ENCODE data around the gene DPPA3. TPM values are rescaled to one million over a fixed set of nuclear protein-coding genes. Genes with fewer than 3 reads are reported as not detected.
"Not testable (repeated sequence)": the region's sequence is repeated elsewhere in the genome, so short reads cannot be mapped to it uniquely, and the experiment has no call there.

Gene DPPA3
- total and polyA plus RNA-seq, 8 donors, result not detected

- no peaks in the 10 kb centered on the region for H3K36me3 ChIP-seq
- ATAC-seq, result no peak
- no peaks in the 10 kb centered on the region for H3K27me3 ChIP-seq
- TF ChIP-seq, protein P1, sequence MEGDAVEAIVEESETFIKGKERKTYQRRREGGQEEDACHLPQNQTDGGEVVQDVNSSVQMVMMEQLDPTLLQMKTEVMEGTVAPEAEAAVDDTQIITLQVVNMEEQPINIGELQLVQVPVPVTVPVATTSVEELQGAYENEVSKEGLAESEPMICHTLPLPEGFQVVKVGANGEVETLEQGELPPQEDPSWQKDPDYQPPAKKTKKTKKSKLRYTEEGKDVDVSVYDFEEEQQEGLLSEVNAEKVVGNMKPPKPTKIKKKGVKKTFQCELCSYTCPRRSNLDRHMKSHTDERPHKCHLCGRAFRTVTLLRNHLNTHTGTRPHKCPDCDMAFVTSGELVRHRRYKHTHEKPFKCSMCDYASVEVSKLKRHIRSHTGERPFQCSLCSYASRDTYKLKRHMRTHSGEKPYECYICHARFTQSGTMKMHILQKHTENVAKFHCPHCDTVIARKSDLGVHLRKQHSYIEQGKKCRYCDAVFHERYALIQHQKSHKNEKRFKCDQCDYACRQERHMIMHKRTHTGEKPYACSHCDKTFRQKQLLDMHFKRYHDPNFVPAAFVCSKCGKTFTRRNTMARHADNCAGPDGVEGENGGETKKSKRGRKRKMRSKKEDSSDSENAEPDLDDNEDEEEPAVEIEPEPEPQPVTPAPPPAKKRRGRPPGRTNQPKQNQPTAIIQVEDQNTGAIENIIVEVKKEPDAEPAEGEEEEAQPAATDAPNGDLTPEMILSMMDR (IDR thresholded peaks at IDR 0.05), result no peak
- no peak overlapping the region for H3K4me3 ChIP-seq
- no peaks in the 10 kb centered on the region for H3K4me1 ChIP-seq
- no peak overlapping the region for H3K27ac ChIP-seq
- 78 to 83% methylated on average over 28 of the region's 28 CpGs for WGBS, 2 donors
- FAIRE-seq, result no peak
- DNase-seq, result no peak
- intact Hi-C loops (cut with DNase I), result no loop called here
- H3K9me3 ChIP-seq, result no peaks in the 10 kb centered on the region
Measured at GRCh38 chr12:7712841-7713442, 1.7 kb downstream of the DPPA3 start.

DNA sequence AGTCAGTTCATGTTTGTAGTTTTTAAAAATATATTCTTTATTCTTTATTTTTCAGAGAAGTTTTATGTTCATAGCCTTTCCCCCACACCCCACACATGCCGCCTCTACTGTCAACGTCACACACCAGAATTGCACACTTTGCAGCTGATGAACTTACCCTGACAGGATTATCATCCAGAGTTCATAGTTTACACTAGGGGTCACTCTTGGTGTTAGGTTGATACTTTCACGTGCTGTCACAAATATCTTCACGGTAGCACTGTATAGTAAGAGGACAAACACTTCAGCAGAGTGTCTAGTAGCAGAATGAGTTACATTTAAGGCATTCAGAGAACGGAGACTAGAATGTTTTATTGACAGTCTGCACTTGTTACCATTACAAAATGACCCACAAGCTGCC lies 5.1 kb downstream of the DPPA3 start:
- WGBS, 2 donors, result 4 to 8% methylated on average over 5 of the region's 5 CpGs
- H3K27ac ChIP-seq, result no peak overlapping the region
- ATAC-seq (peak in 3 of 4 donors; percentile 59 to 75 (median 66)), DNase-seq (no peak), FAIRE-seq (no peak)
- H3K36me3 ChIP-seq, result no peaks in the 10 kb centered on the region
- TF ChIP-seq, protein P1 (IDR thresholded peaks at IDR 0.05), result no peak
- intact Hi-C loops (cut with DNase I), result no loop called here
- H3K27me3 ChIP-seq, result no peaks in the 10 kb centered on the region
- H3K9me3 ChIP-seq, result no peaks in the 10 kb centered on the region
- H3K4me3 ChIP-seq, result no peak overlapping the region
- H3K4me1 ChIP-seq, result no peaks in the 10 kb centered on the region

DNA sequence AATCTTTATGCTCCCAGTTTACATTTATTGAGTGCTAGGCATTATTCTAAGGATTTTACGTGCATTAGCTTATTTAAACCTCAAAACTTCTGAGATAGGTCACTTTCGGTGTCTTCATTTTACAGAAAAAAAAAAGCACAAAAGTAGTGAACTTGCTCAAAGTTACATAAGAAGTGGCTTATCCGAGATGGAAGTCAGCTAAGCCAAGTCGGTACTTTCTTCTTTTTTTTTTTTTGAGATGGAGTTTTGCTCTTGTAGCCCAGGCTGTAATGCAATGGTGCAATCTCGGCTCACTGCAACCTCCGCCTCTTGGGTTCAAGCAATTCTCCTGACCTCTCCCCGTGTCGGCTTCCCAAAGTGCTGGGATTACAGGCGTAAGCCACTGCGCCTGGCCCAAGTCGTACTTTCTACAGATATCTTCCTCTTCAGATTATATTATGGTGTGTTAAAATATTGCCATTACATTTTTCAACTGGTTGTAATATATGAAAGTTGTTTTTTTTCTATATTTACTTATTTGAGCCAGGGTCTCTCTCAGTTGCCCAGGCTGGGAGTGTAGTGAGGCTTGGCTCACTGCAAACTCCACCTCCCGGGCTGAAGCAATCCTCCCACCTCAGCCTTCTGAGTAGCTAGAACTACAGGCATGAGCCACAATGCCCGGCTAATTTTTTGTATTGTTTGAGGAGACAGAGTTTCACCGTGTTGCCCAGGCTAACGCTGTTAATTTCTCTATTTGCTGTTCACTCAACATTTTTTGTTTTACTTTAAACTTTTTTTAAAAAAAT lies 8.9 kb downstream of the DPPA3 start:
- H3K27ac ChIP-seq, result no peak overlapping the region
- no peak for DNase-seq
- TF ChIP-seq, protein P1 (IDR thresholded peaks at IDR 0.05), result no peak
- no peak overlapping the region for H3K4me3 ChIP-seq
- intact Hi-C loops (cut with DNase I), result no loop called here
- no peaks in the 10 kb centered on the region for H3K36me3 ChIP-seq
- WGBS, 2 donors, result 57 to 58% methylated on average over 15 of the region's 15 CpGs
- ATAC-seq, result no peak
- H3K4me1 ChIP-seq, result no peaks in the 10 kb centered on the region
- H3K9me3 ChIP-seq, result no peaks in the 10 kb centered on the region
- H3K27me3 ChIP-seq, result no peaks in the 10 kb centered on the region
- no peak for FAIRE-seq

GRCh38 chr12:7723926-7724325 lies 12.7 kb downstream of the DPPA3 start:
- TF ChIP-seq, protein P1 (IDR thresholded peaks at IDR 0.05), result no peak
- Histone ChIP-seq H3K27ac (no peak overlapping the region), H3K4me1 (no peaks in the 10 kb centered on the region), H3K4me3 (no peak overlapping the region), H3K27me3 (no peaks in the 10 kb centered on the region), H3K9me3 (no peaks in the 10 kb centered on the region), H3K36me3 (no peaks in the 10 kb centered on the region)
- ATAC-seq (no peak), FAIRE-seq (no peak), DNase-seq (no peak)
- 40 to 77% methylated on average over 3 of the region's 3 CpGs for WGBS, 2 donors
- intact Hi-C loops (cut with DNase I), result no loop called here

DNA sequence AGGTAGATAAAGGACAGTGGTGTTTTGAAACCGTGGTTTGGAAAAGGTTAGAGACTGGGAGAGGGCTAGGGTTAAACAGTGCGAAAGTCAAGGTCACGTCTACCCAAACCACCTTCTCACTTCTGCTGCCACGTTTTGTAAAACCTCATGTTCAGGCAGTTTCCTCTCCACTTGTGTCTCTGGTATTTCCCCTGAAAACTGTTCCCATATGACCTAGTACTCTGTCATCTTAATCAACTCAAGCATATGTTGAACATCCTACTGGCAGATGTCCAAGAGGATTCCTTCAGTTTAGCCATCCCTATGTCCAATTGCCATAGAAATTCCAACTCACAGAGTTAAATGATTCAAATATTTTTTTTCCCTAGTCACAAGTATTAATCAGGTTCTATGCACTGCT lies 18.5 kb downstream of the DPPA3 start:
- no peak for DNase-seq
- no peaks in the 10 kb centered on the region for H3K9me3 ChIP-seq
- H3K36me3 ChIP-seq, result no peaks in the 10 kb centered on the region
- TF ChIP-seq, protein P1 (IDR thresholded peaks at IDR 0.05), result no peak
- 17 to 25% methylated on average over 4 of the region's 4 CpGs for WGBS, 2 donors
- H3K27ac ChIP-seq, result no peak overlapping the region
- no peak overlapping the region for H3K4me3 ChIP-seq
- no peaks in the 10 kb centered on the region for H3K4me1 ChIP-seq
- no peak for FAIRE-seq
- ATAC-seq, result no peak
- intact Hi-C loops (cut with DNase I), result no loop called here
- no peaks in the 10 kb centered on the region for H3K27me3 ChIP-seq

GRCh38 chr12:7730984-7731383 lies 19.8 kb downstream of the DPPA3 start:
- intact Hi-C loops (cut with DNase I); H3K27ac ChIP-seq; DNase-seq; FAIRE-seq; H3K4me1 ChIP-seq; ATAC-seq; H3K36me3 ChIP-seq; H3K27me3 ChIP-seq; H3K9me3 ChIP-seq; H3K4me3 ChIP-seq: not testable (repeated sequence)

Data from pancreas (tissue), 10 donors.